Measurements from ENCODE around the gene FA2H. TPM values are rescaled to one million over a fixed set of nuclear protein-coding genes. Genes with fewer than 3 reads are reported as not detected.

The FA2H gene
- total and polyA plus RNA-seq, 2 of the 13 experiments (the other 11 are each of a cell fraction or from before 2014, with no cell fraction given) = 0.20 TPM; not detected in 1

GRCh38 chr16:74695450-74696422 is 78.9 kb downstream of the FA2H start (continued):
- TF ChIP-seq NFYC (CRISPR knock-in tag; IDR thresholded peaks at IDR 0.05) (peak; percentile 100), FOSL2 (CRISPR knock-in tag; IDR thresholded peaks at IDR 0.05) (peak; percentile 36), SP140L (CRISPR knock-in tag; IDR thresholded peaks at IDR 0.05; ENCODE audit: borderline replicate concordance) (peak; percentile 66; the same call in 1 of the 2 replicates), ZNF546 (CRISPR knock-in tag; conservative IDR thresholded peaks at IDR 0.05) (no peak), RARG (CRISPR knock-in tag; IDR thresholded peaks at IDR 0.05; ENCODE audit: low read depth) (no peak), U2AF2 (IDR thresholded peaks at IDR 0.05; ENCODE audit: low read depth, low read length) (no peak), ZNF251 (CRISPR knock-in tag; IDR thresholded peaks at IDR 0.05) (no peak), ZSCAN9 (CRISPR knock-in tag; IDR thresholded peaks at IDR 0.05; ENCODE audit: borderline replicate concordance) (peak; percentile 89), HDAC2 (CRISPR knock-in tag; IDR thresholded peaks at IDR 0.05) (peak; percentile 65), SKIL (CRISPR knock-in tag; IDR thresholded peaks at IDR 0.05; ENCODE audit: borderline replicate concordance) (no peak), WIZ (CRISPR knock-in tag; IDR thresholded peaks at IDR 0.05) (no peak), NR2C2 (CRISPR knock-in tag; IDR thresholded peaks at IDR 0.05; ENCODE audit: borderline replicate concordance) (peak; percentile 84), THAP9 (CRISPR knock-in tag; IDR thresholded peaks at IDR 0.05; ENCODE audit: borderline replicate concordance) (peak; percentile 76; the same call in 1 of the 2 replicates), RERE (CRISPR knock-in tag; IDR thresholded peaks at IDR 0.05; ENCODE audit: low read depth) (no peak)
